Colonic mucosa (tissue), 4 donors: ENCODE results near the gene HOXD3. TPM values are rescaled to one million over a fixed set of nuclear protein-coding genes. Genes with fewer than 3 reads are reported as not detected.

Experiments
- DNase-seq: peaks from one replicate; pipeline ENCODE4 v3.0.0-alpha.2; 2020
- H3K27ac ChIP-seq: fragments of 200-600 bp; one replicate; pipeline ENCODE4 v1.8.0; 2021
- H3K27me3 ChIP-seq: fragments of 200-600 bp; one replicate; pipeline ENCODE4 v1.8.0; 2021
- H3K36me3 ChIP-seq: fragments of 200-600 bp; one replicate; pipeline ENCODE4 v1.8.0; 2021
- H3K4me1 ChIP-seq: fragments of 200-600 bp; one replicate; pipeline ENCODE4 v1.8.0; 2021; ENCODE audit warnings: mild to moderate bottlenecking
- H3K4me3 ChIP-seq: fragments of 200-600 bp; one replicate; pipeline ENCODE4 v1.8.0; 2021
- H3K9ac ChIP-seq, 2 donors: one replicate each; pipeline ENCODE4 v1.7.0; 2013; ENCODE audit warnings: control low read depth in 2 of 2, low read depth in 2 of 2, low read length in 2 of 2
- H3K9me3 ChIP-seq: fragments of 200-600 bp; one replicate; pipeline ENCODE4 v1.8.0; 2021
- intact Hi-C: fragments of 100-400 bp; cut with DNase I; formaldehyde crosslinking; loops from one replicate; pipeline ENCODE4 v1.14.1; 2022
- total RNA-seq, 2 donors: library from RNA; stranded (reverse); fragmentation: NEBNext Ultra II Directional in 1 of 2; extraction: Animal tissue kit (Norgen Biotek cat#: 25700) in 1 of 2; gene quantifications; one replicate each; pipeline ENCODE4 v1.2.1, GENCODE V29; 2021
- TF ChIP-seq, protein P1 (sequence below): fragments of 200-600 bp; IDR thresholded peaks from one replicate; pipeline ENCODE4 v1.8.0; 2022; ENCODE audit warnings: antibody characterized with exemption, mild to moderate bottlenecking
- donor health status: healthy.
- donor health status: DM: no; HTN: no; CAD: no.
- donor health status: DM: no; HTN: no; CAD: no.

HOXD3 gene
- total RNA-seq, 2 donors from 2014 or later, result 3.2 to 4.6 TPM

DNA sequence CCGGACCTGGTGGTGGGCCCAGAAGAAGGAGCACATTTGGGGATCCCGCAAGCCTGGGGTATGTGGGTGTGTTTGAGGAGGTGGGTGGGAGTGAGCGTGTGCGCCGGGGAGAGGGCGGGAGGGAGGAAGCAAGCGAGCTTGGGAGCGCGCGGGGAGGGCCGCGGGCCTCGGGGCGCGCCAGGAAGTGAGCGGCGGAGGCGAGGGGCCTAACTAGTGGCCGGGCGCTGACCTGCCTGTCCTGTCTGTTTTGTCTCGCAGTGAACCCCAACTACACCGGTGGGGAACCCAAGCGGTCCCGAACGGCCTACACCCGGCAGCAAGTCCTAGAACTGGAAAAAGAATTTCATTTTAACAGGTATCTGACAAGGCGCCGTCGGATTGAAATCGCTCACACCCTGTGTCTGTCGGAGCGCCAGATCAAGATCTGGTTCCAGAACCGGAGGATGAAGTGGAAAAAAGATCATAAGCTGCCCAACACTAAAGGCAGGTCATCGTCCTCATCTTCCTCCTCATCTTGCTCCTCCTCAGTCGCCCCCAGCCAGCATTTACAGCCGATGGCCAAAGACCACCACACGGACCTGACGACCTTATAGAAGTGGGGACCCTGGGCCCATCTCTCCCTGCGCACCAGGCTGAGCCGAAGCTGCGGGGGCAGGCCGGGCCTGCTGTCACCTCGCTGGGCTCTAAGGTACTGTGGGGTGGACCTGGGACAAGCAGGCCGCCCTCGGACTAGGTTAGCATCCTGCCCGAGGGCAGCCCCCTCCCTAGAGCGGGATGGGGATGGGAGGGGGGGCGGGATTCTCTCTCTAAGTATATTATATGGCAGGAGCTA, 4.5 kb upstream of the HOXD3 start:
- Histone ChIP-seq H3K36me3 (no peaks in the 10 kb centered on the region), H3K4me3 (no peak overlapping the region), H3K9me3 (no peaks in the 10 kb centered on the region), H3K4me1 (no peaks in the 10 kb centered on the region), H3K27me3 (peaks cover 12% of the 10 kb centered on the region), H3K9ac (no peak overlapping the region), H3K27ac (no peak overlapping the region)
- TF ChIP-seq, protein P1, sequence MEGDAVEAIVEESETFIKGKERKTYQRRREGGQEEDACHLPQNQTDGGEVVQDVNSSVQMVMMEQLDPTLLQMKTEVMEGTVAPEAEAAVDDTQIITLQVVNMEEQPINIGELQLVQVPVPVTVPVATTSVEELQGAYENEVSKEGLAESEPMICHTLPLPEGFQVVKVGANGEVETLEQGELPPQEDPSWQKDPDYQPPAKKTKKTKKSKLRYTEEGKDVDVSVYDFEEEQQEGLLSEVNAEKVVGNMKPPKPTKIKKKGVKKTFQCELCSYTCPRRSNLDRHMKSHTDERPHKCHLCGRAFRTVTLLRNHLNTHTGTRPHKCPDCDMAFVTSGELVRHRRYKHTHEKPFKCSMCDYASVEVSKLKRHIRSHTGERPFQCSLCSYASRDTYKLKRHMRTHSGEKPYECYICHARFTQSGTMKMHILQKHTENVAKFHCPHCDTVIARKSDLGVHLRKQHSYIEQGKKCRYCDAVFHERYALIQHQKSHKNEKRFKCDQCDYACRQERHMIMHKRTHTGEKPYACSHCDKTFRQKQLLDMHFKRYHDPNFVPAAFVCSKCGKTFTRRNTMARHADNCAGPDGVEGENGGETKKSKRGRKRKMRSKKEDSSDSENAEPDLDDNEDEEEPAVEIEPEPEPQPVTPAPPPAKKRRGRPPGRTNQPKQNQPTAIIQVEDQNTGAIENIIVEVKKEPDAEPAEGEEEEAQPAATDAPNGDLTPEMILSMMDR, result no peak
- no peak for DNase-seq
- intact Hi-C loops, result no loop called here

DNA sequence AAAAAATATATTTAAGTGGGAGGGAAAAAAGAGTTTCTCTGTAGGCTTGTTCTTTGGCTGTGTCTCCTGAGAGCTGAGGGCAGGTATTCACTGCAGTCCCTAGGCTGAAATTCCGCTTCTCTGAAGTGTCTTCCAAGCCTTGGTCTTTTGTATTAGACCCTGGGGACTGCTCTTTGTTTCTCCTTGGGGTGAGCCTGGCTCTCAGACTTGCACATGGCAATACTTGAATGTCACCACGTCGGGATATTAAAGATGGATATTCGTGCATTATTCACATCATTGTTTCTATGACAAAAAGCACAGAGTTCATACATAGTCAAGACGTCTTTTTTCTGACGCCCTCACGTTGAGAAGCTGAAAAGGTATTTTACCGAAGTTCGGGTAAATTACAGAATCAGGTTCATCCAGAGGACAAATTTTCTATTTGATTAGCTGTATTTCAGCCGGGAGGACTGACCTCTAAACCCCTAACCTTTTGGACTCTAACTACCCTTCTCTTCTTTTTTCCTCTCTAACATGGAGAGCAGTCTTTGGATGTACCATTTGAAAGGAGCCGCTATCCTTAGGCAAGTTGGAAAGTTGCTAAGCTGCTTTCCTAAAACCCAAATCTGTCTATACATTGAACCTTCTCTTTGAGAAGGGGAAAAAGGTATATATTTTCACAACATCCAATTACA, 2.4 kb upstream of the HOXD3 start:
- TF ChIP-seq, protein P1, result no peak
- peaks cover 13% of the 10 kb centered on the region for H3K27me3 ChIP-seq
- DNase-seq, result no peak

DNA sequence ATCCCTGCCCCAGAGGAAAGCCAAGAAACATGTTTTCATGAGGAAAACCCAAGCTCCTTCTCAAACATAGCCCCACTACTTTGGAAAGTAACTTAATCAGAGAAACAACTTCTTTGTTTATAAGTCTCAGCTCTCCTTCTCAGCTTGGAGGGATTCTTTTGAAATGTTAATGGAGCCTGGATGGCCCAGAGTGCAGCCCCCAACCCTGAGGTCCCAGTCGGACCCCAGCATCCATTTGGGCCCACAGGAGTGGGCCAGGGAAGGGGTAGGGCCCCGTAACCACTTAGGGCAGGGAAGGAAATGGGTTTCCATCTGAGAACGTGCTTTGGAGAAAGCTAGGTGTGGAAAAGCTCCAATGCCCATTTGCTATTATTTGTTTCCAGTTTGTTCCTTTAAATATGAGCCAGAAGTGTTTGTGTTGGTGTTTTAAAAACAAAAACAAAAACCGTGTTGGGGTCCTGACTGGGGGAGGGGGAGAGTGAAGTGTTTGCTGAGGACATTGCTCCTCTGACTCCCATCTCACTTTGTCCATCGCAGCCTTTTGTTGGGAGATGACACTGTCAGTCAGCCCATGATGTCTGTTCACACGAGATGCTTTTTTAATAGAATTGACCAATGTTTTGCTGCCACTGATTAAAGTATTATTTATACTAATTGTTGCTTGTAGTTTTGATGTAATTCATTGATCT, 1.6 kb upstream of the HOXD3 start:
- intact Hi-C loops, result no loop called here
- peaks cover 20% of the 10 kb centered on the region for H3K27me3 ChIP-seq
- DNase-seq, result no peak
- no peak overlapping the region for H3K27ac ChIP-seq
- H3K9me3 ChIP-seq, result no peaks in the 10 kb centered on the region
- H3K36me3 ChIP-seq, result no peaks in the 10 kb centered on the region
- TF ChIP-seq, protein P1, result no peak
- H3K4me3 ChIP-seq, result no peak overlapping the region
- H3K9ac ChIP-seq, result no peak overlapping the region
- peaks cover 8% of the 10 kb centered on the region for H3K4me1 ChIP-seq

More for the DNA sequence above, 2.4 kb upstream of the HOXD3 start:
- Histone ChIP-seq H3K27ac (no peak overlapping the region), H3K9me3 (no peaks in the 10 kb centered on the region), H3K36me3 (no peaks in the 10 kb centered on the region), H3K9ac (no peak overlapping the region), H3K4me1 (peaks cover 6% of the 10 kb centered on the region), H3K4me3 (no peak overlapping the region)
- intact Hi-C loops, result no loop called here

GRCh38 chr2:176156301-176156806, 753 bp upstream of the HOXD3 start:
- Histone ChIP-seq H3K27ac (no peak overlapping the region), H3K4me1 (peaks cover 8% of the 10 kb centered on the region), H3K27me3 (peaks cover 20% of the 10 kb centered on the region)

More at GRCh38 chr2:176156301-176156806, 753 bp upstream of the HOXD3 start:
- DNase-seq, result no peak
- H3K36me3 ChIP-seq, result no peaks in the 10 kb centered on the region
- H3K4me3 ChIP-seq, result peak overlapping the region; percentile 23
- H3K9ac ChIP-seq, result no peak overlapping the region
- TF ChIP-seq, protein P1, result no peak
- intact Hi-C loops, result no loop called here
- no peaks in the 10 kb centered on the region for H3K9me3 ChIP-seq
